ENCODE data around the gene DNLZ.

DNLZ gene

GRCh38 chr9:136341042-136341655, 22.4 kb downstream of the DNLZ start:
- Histone ChIP-seq H3K4me3 (ENCODE audit: low read length) (no peak overlapping the region), H3K27me3 (ENCODE audit: control insufficient read depth, insufficient read depth, low read length) (no peaks in the 10 kb centered on the region), H3K4me1 (ENCODE audit: control insufficient read depth, insufficient read depth, low read length) (peaks cover 10% of the 10 kb centered on the region), H3K9ac (ENCODE audit: low read length) (no peak overlapping the region), H3K36me3 (ENCODE audit: control insufficient read depth, insufficient read depth, low read length) (no peaks in the 10 kb centered on the region), H3K27ac (ENCODE audit: low read depth, low read length) (no peak overlapping the region)

GRCh38 chr9:136340356-136341041, 23.0 kb downstream of the DNLZ start:
- H3K36me3 ChIP-seq (ENCODE audit: control insufficient read depth, insufficient read depth, low read length), result no peaks in the 10 kb centered on the region
- no peak overlapping the region for H3K4me3 ChIP-seq (ENCODE audit: low read length)
- H3K4me1 ChIP-seq (ENCODE audit: control insufficient read depth, insufficient read depth, low read length), result peaks cover 10% of the 10 kb centered on the region
- H3K27me3 ChIP-seq (ENCODE audit: control insufficient read depth, insufficient read depth, low read length), result no peaks in the 10 kb centered on the region
- no peak overlapping the region for H3K9ac ChIP-seq (ENCODE audit: low read length)
- no peak overlapping the region for H3K27ac ChIP-seq (ENCODE audit: low read depth, low read length)

GRCh38 chr9:136339958-136340310, 23.6 kb downstream of the DNLZ start:
- no peaks in the 10 kb centered on the region for H3K27me3 ChIP-seq (ENCODE audit: control insufficient read depth, insufficient read depth, low read length)
- H3K27ac ChIP-seq (ENCODE audit: low read depth, low read length), result no peak overlapping the region
- H3K4me1 ChIP-seq (ENCODE audit: control insufficient read depth, insufficient read depth, low read length), result peaks cover 10% of the 10 kb centered on the region
- H3K9ac ChIP-seq (ENCODE audit: low read length), result no peak overlapping the region
- H3K4me3 ChIP-seq (ENCODE audit: low read length), result no peak overlapping the region
- H3K36me3 ChIP-seq (ENCODE audit: control insufficient read depth, insufficient read depth, low read length), result no peaks in the 10 kb centered on the region

GRCh38 chr9:136339173-136339957, 24.2 kb downstream of the DNLZ start:
- Histone ChIP-seq H3K9ac (ENCODE audit: low read length) (no peak overlapping the region), H3K36me3 (ENCODE audit: control insufficient read depth, insufficient read depth, low read length) (no peaks in the 10 kb centered on the region), H3K4me3 (ENCODE audit: low read length) (no peak overlapping the region), H3K27ac (ENCODE audit: low read depth, low read length) (no peak overlapping the region), H3K4me1 (ENCODE audit: control insufficient read depth, insufficient read depth, low read length) (peaks cover 10% of the 10 kb centered on the region), H3K27me3 (ENCODE audit: control insufficient read depth, insufficient read depth, low read length) (no peaks in the 10 kb centered on the region)

GRCh38 chr9:136338511-136338910, 25.0 kb downstream of the DNLZ start:
- H3K4me3 ChIP-seq (ENCODE audit: low read length), result no peak overlapping the region
- H3K4me1 ChIP-seq (ENCODE audit: control insufficient read depth, insufficient read depth, low read length), result peaks cover 10% of the 10 kb centered on the region
- H3K27me3 ChIP-seq (ENCODE audit: control insufficient read depth, insufficient read depth, low read length), result no peaks in the 10 kb centered on the region
- H3K9ac ChIP-seq (ENCODE audit: low read length), result no peak overlapping the region
- H3K36me3 ChIP-seq (ENCODE audit: control insufficient read depth, insufficient read depth, low read length), result no peaks in the 10 kb centered on the region
- no peak overlapping the region for H3K27ac ChIP-seq (ENCODE audit: low read depth, low read length)

- Histone ChIP-seq H3K4me3 (ENCODE audit: low read length) (no peak overlapping the region), H3K27ac (ENCODE audit: low read depth, low read length) (no peak overlapping the region), H3K9ac (ENCODE audit: low read length) (no peak overlapping the region), H3K27me3 (ENCODE audit: control insufficient read depth, insufficient read depth, low read length) (no peaks in the 10 kb centered on the region), H3K36me3 (ENCODE audit: control insufficient read depth, insufficient read depth, low read length) (no peaks in the 10 kb centered on the region), H3K4me1 (ENCODE audit: control insufficient read depth, insufficient read depth, low read length) (peaks cover 6% of the 10 kb centered on the region)
Measured at GRCh38 chr9:136337416-136338395, 25.8 kb downstream of the DNLZ start.

GRCh38 chr9:136336881-136337280, 26.7 kb downstream of the DNLZ start:
- no peak overlapping the region for H3K4me3 ChIP-seq (ENCODE audit: low read length)
- no peaks in the 10 kb centered on the region for H3K27me3 ChIP-seq (ENCODE audit: control insufficient read depth, insufficient read depth, low read length)
- no peak overlapping the region for H3K27ac ChIP-seq (ENCODE audit: low read depth, low read length)
- no peaks in the 10 kb centered on the region for H3K36me3 ChIP-seq (ENCODE audit: control insufficient read depth, insufficient read depth, low read length)
- no peak overlapping the region for H3K9ac ChIP-seq (ENCODE audit: low read length)
- peaks cover 2% of the 10 kb centered on the region for H3K4me1 ChIP-seq (ENCODE audit: control insufficient read depth, insufficient read depth, low read length)

GRCh38 chr9:136336156-136336870, 27.2 kb downstream of the DNLZ start:
- Histone ChIP-seq H3K4me3 (ENCODE audit: low read length) (no peak overlapping the region), H3K9ac (ENCODE audit: low read length) (no peak overlapping the region), H3K4me1 (ENCODE audit: control insufficient read depth, insufficient read depth, low read length) (no peaks in the 10 kb centered on the region), H3K27ac (ENCODE audit: low read depth, low read length) (no peak overlapping the region), H3K36me3 (ENCODE audit: control insufficient read depth, insufficient read depth, low read length) (no peaks in the 10 kb centered on the region), H3K27me3 (ENCODE audit: control insufficient read depth, insufficient read depth, low read length) (no peaks in the 10 kb centered on the region)

GRCh38 chr9:136335296-136336155, 28.0 kb downstream of the DNLZ start:
- Histone ChIP-seq H3K4me1 (ENCODE audit: control insufficient read depth, insufficient read depth, low read length) (no peaks in the 10 kb centered on the region), H3K4me3 (ENCODE audit: low read length) (no peak overlapping the region), H3K27ac (ENCODE audit: low read depth, low read length) (no peak overlapping the region), H3K36me3 (ENCODE audit: control insufficient read depth, insufficient read depth, low read length) (no peaks in the 10 kb centered on the region), H3K27me3 (ENCODE audit: control insufficient read depth, insufficient read depth, low read length) (no peaks in the 10 kb centered on the region), H3K9ac (ENCODE audit: low read length) (no peak overlapping the region)

- no peak overlapping the region for H3K27ac ChIP-seq (ENCODE audit: low read depth, low read length)
- no peak overlapping the region for H3K9ac ChIP-seq (ENCODE audit: low read length)
- no peaks in the 10 kb centered on the region for H3K27me3 ChIP-seq (ENCODE audit: control insufficient read depth, insufficient read depth, low read length)
- no peaks in the 10 kb centered on the region for H3K4me1 ChIP-seq (ENCODE audit: control insufficient read depth, insufficient read depth, low read length)
- no peak overlapping the region for H3K4me3 ChIP-seq (ENCODE audit: low read length)
- H3K36me3 ChIP-seq (ENCODE audit: control insufficient read depth, insufficient read depth, low read length), result no peaks in the 10 kb centered on the region
Measured at GRCh38 chr9:136334541-136334940, 29.0 kb downstream of the DNLZ start.

GRCh38 chr9:136333486-136333885, 30.1 kb downstream of the DNLZ start:
- no peaks in the 10 kb centered on the region for H3K36me3 ChIP-seq (ENCODE audit: control insufficient read depth, insufficient read depth, low read length)
- H3K27ac ChIP-seq (ENCODE audit: low read depth, low read length), result no peak overlapping the region
- H3K4me1 ChIP-seq (ENCODE audit: control insufficient read depth, insufficient read depth, low read length), result peaks cover 9% of the 10 kb centered on the region
- no peak overlapping the region for H3K9ac ChIP-seq (ENCODE audit: low read length)
- no peak overlapping the region for H3K4me3 ChIP-seq (ENCODE audit: low read length)
- no peaks in the 10 kb centered on the region for H3K27me3 ChIP-seq (ENCODE audit: control insufficient read depth, insufficient read depth, low read length)
